HepG2 (cell line): ENCODE measurements around the gene RNF5. TPM values are rescaled to one million over a fixed set of nuclear protein-coding genes. Genes with fewer than 3 reads are reported as not detected.

ENCODE experiments used
- ATAC-seq: fragments of 200-7000 bp; cut with Tn5 transposase; 3 replicates; pipeline ENCODE4 v1.9.1; 2020; ENCODE audit warnings: mild to moderate bottlenecking, moderate library complexity
- BruUV-seq: library from RNA; stranded (reverse); fragments of 400-500 nt; replicated peaks from 2 replicates; lab custom pipeline; 2021; lab: Mats Ljungman, UMichigan
- CTCF ChIA-PET: fragments of 300-600 bp; formaldehyde crosslinking; extraction: SDS; loops from one replicate; lab custom pipeline; 2021; ENCODE audit warnings: low total read pairs, inconsistent platforms, low intra/inter-chr PET ratio; lab: Yijun Ruan, JAX
- POLR2A ChIA-PET: fragments of 350-600 bp; sonication (Branson Sonifier 250); formaldehyde crosslinking; loops from one replicate; lab custom pipeline; 2020; ENCODE audit warnings: antibody characterized with exemption, inconsistent platforms; lab: Yijun Ruan, JAX
- DNase-seq: peaks from one replicate; pipeline ENCODE4 v3.0.0-alpha.2; 2015; ENCODE audit warnings: low spot score
- FAIRE-seq: peaks from 3 replicates; lab custom pipeline; 2011; peaks lifted over from hg19 to GRCh38; lab: Jason Lieb, UNC
- H2AFZ ChIP-seq: one replicate; pipeline ENCODE4 v1.6.1; 2011; ENCODE audit warnings: low read length, inconsistent platforms
- H3K27ac ChIP-seq: fragments of 300-600 bp; 3 replicates; pipeline ENCODE4 v1.8.0; 2011; ENCODE audit warnings: mixed run types, mild to moderate bottlenecking, mixed read lengths, low read length, inconsistent platforms; ENCODE audit not compliant: insufficient read depth; ENCODE audit errors: extremely low read length
- H3K27me3 ChIP-seq, 2 experiments: fragments of 200-600 bp in 1 of 2; 2 replicates in 1 of 2; 3 replicates in 1 of 2; pipeline versions ENCODE4 v1.6.0 to v1.8.0; 2011; ENCODE audit warnings: low read length in 2 of 2, mild to moderate bottlenecking in 2 of 2, moderate library complexity in 2 of 2, inconsistent platforms in 1 of 2; ENCODE audit not compliant: insufficient read depth in 2 of 2, control insufficient read depth in 1 of 2
- H3K36me3 ChIP-seq, 2 experiments: fragments of 200-600 bp in 1 of 2; replicated peaks in 1 of 2; 2 replicates in 1 of 2; 3 replicates in 1 of 2; pipeline versions ENCODE4 v1.5.1 to v1.8.0; 2011; ENCODE audit warnings: low read length in 2 of 2, inconsistent platforms in 1 of 2; ENCODE audit not compliant: insufficient read depth in 2 of 2, control insufficient read depth in 1 of 2
- H3K4me1 ChIP-seq: 2 replicates; pipeline ENCODE4 v1.5.1; 2012; ENCODE audit warnings: low read length, inconsistent platforms; ENCODE audit not compliant: insufficient read depth
- H3K4me2 ChIP-seq: 2 replicates; pipeline ENCODE4 v1.6.0; 2011; ENCODE audit warnings: low read depth, low read length, inconsistent platforms
- H3K4me3 ChIP-seq, 3 experiments: fragments of 200-600 bp in 1 of 3; sonication (generic), shearing (Covaris generic) in 1 of 3; replicated peaks in 1 of 3; 2 replicates each; pipeline ENCODE4 v1.5.1; 2011 to 2016; ENCODE audit warnings: low read length in 3 of 3, inconsistent platforms in 2 of 3, low read depth in 2 of 3, mild to moderate bottlenecking in 2 of 3, control low read depth in 1 of 3, mixed read lengths in 1 of 3; ENCODE audit not compliant: insufficient read depth in 1 of 3
- H3K79me2 ChIP-seq: one replicate; pipeline ENCODE4 v1.6.1; 2011; ENCODE audit warnings: low read length, inconsistent platforms; ENCODE audit not compliant: insufficient read depth
- H3K9ac ChIP-seq: 2 replicates; pipeline ENCODE4 v1.6.0; 2011; ENCODE audit warnings: mild to moderate bottlenecking, low read depth, low read length, inconsistent platforms; ENCODE audit not compliant: insufficient read depth
- H3K9me3 ChIP-seq: 2 replicates; pipeline ENCODE4 v1.5.1; 2012; ENCODE audit warnings: mild to moderate bottlenecking, low read length
- H4K20me1 ChIP-seq: 2 replicates; pipeline ENCODE4 v1.6.0; 2011; ENCODE audit warnings: inconsistent platforms, mild to moderate bottlenecking, low read length, moderate library complexity; ENCODE audit not compliant: insufficient read depth
- CCDC6 ChIP-seq: sonication (generic); formaldehyde crosslinking; IDR thresholded peaks from 2 replicates; pipeline ENCODE4 v1.8.1; 2022; ENCODE audit warnings: mild to moderate bottlenecking, missing genetic modification reagents, moderate library complexity
- CEBPB ChIP-seq: IDR thresholded peaks from 2 replicates; pipeline ENCODE4 v1.6.1; 2011; ENCODE audit warnings: low read depth, low read length, improper control_type of control experiment, borderline replicate concordance
- HOXA3 ChIP-seq: sonication (generic); formaldehyde crosslinking; IDR thresholded peaks from 2 replicates; pipeline ENCODE4 v1.5.0; 2020; ENCODE audit warnings: missing genetic modification reagents
- KAT8 ChIP-seq: IDR thresholded peaks from 2 replicates; pipeline ENCODE4 v1.6.1; 2016; ENCODE audit warnings: missing genetic modification reagents, missing compliant biosample characterization
- PATZ1 ChIP-seq: sonication (generic); formaldehyde crosslinking; IDR thresholded peaks from 2 replicates; pipeline ENCODE4 v1.4.0; 2020; ENCODE audit warnings: missing genetic modification reagents
- PCBP2 ChIP-seq: fragments of 200-400 bp; formaldehyde crosslinking; optimal IDR thresholded peaks from 2 replicates; pipeline ENCODE3; 2018; ENCODE audit warnings: low read length, low read depth; ENCODE audit not compliant: poor library complexity, severe bottlenecking
- POLR2A ChIP-seq, 2 experiments: IDR thresholded peaks; 2 replicates each; pipeline ENCODE4 v1.6.1; 2011; ENCODE audit warnings: low read depth in 2 of 2, low read length in 2 of 2, mild to moderate bottlenecking in 1 of 2, moderate library complexity in 1 of 2; ENCODE audit not compliant: insufficient read depth in 1 of 2
- SNRNP70 ChIP-seq: fragments of 200-400 bp; formaldehyde crosslinking; IDR thresholded peaks from 2 replicates; pipeline ENCODE4 v1.6.1; 2017; ENCODE audit warnings: mild to moderate bottlenecking, low read depth, low read length, moderate library complexity
- ZNF12 ChIP-seq: sonication (generic); formaldehyde crosslinking; IDR thresholded peaks from 2 replicates; pipeline ENCODE4 v1.5.0; 2020; ENCODE audit warnings: missing genetic modification reagents
- ZNF614 ChIP-seq: IDR thresholded peaks from 2 replicates; pipeline ENCODE4 v1.6.1; 2018; ENCODE audit warnings: missing biosample characterization, missing genetic modification reagents, inconsistent platforms, borderline replicate concordance
- ZNF891 ChIP-seq: sonication (generic); formaldehyde crosslinking; IDR thresholded peaks from 2 replicates; pipeline ENCODE4 v1.5.0; 2020; ENCODE audit warnings: mild to moderate bottlenecking, missing genetic modification reagents
- ZSCAN21 ChIP-seq: sonication (generic); formaldehyde crosslinking; IDR thresholded peaks from 2 replicates; pipeline ENCODE4 v1.8.0; 2022; ENCODE audit warnings: mild to moderate bottlenecking, missing genetic modification reagents, moderate library complexity, borderline replicate concordance
- WGBS: methylation state at CpG from one replicate; pipeline ENCODE4 v1.1.6; 2017; ENCODE audit warnings: low lambda C conversion rate; 5-methylcytosine and 5-hydroxymethylcytosine counted together
- in situ Hi-C: cut with HindIII; loops from 2 replicates; pipeline ENCODE4 v1.10.0; 2017; ENCODE audit warnings: low pct_unique_long_range_greater_than_20kb; ENCODE audit not compliant: extremely low pct_ligation_motif_present
- intact Hi-C: fragments of 100-400 bp; cut with micrococcal nuclease; formaldehyde crosslinking; loops from one replicate; pipeline ENCODE4 v1.10.0; 2022; ENCODE audit not compliant: unreplicated experiment
- polyA plus RNA-seq, 8 experiments: library from polyadenylated mRNA; depleted of rRNA in 3 of 8; stranded (reverse) in 7 of 8; unstranded in 1 of 8; fragments of >200 nt; fragmentation: Illumina TruSeq in 4 of 8; extraction: Trizol in 4 of 8; gene quantifications; 2 replicates each; pipeline versions ENCODE4 v1.2.1 to v1.2.3, GENCODE V29; 2011 to 2016; ENCODE audit warnings: low read depth in 4 of 8, missing spikeins in 1 of 8, mixed read lengths in 1 of 8; ENCODE audit not compliant: insufficient read depth in 1 of 8
- total RNA-seq, 5 experiments: library from RNA; depleted of rRNA; stranded (reverse); fragments of >200 nt; fragmentation: Illumina TruSeq; extraction: Trizol; gene quantifications; 2 replicates each; pipeline ENCODE4 v1.2.3, GENCODE V29; 2016; ENCODE audit warnings: low read depth in 1 of 5

The RNF5 gene
- total and polyA plus RNA-seq, 2 of the 13 experiments (the other 11 are each of a cell fraction or from before 2014, with no cell fraction given): 98.0 to 131 TPM

- peak overlapping the region; percentile 90 for H3K9ac ChIP-seq
- peak overlapping the region; percentile 80 for H3K27ac ChIP-seq
- H3K27me3 ChIP-seq: no peaks in the 10 kb centered on the region; a peak in 1 of 5 replicates
- no TSS peak for BruUV-seq
- no peaks in the 10 kb centered on the region for H3K9me3 ChIP-seq
- 0 out of 2 replicates have a peak, but pooled peaks have one; percentile 13 for TF ChIP-seq CEBPB
- no peak for TF ChIP-seq CCDC6 (CRISPR knock-in tag)
- no peak for TF ChIP-seq POLR2A (IDR thresholded peaks at IDR 0.05; ENCODE audit: insufficient read depth in 1 of 2, low read depth in 2 of 2, low read length in 2 of 2)
- TF ChIP-seq ZNF891 (CRISPR knock-in tag): 0 out of 2 replicates have a peak, but pooled peaks have one; percentile 21
- TF ChIP-seq PCBP2: peak; percentile 21
- no peak for TF ChIP-seq SNRNP70
- TF ChIP-seq KAT8: no peak
- no peak for TF ChIP-seq ZNF614 (CRISPR knock-in tag)
- TF ChIP-seq HOXA3 (CRISPR knock-in tag): peak; percentile 28; the same call in 1 of the 2 replicates
- TF ChIP-seq ZSCAN21 (CRISPR knock-in tag): no peak
- TF ChIP-seq ZNF12 (CRISPR knock-in tag): no peak
- peak; percentile 34; the same call in 1 of the 2 replicates for TF ChIP-seq PATZ1 (CRISPR knock-in tag)
- intact Hi-C loops (no loop called here), in situ Hi-C loops (no loop called here)
- ATAC-seq: no peak
- POLR2A ChIA-PET: interaction anchor here (2.0 to 7.1 kb wide), 2 partner anchors 10 to 60 kb away, joined by 4 to 127 read pairs; partner anchors contain the start of genes AGPAT1, ATF6B and RNF5
- H3K4me3 ChIP-seq: peak overlapping the region; percentile 74 to 93 (median 79)
- peak overlapping the region; percentile 90 for H3K4me2 ChIP-seq
- 86% methylated on average over 10 of the region's 13 CpGs for WGBS
- H3K79me2 ChIP-seq: peaks cover 15% of the 10 kb centered on the region
- no peaks in the 10 kb centered on the region for H4K20me1 ChIP-seq
- H2AFZ ChIP-seq: no peak overlapping the region
- no peak for DNase-seq
- peaks cover 7 to 19% of the 10 kb centered on the region in 2 experiments for H3K36me3 ChIP-seq
- peaks cover 36% of the 10 kb centered on the region for H3K4me1 ChIP-seq
- CTCF ChIA-PET: no interaction called here
- no peak for FAIRE-seq
Measured at GRCh38 chr6:32188381-32189068, 10.3 kb downstream of the RNF5 start.
